HG03520 (cell line): ENCODE results near the gene SPDYC.

Source experiments
- ATAC-seq: cut with Tn5 transposase; IDR thresholded peaks from one replicate; pipeline ENCODE4 v1.9.1; 2021; ENCODE audit warnings: mild to moderate bottlenecking, moderate library complexity; ENCODE audit not compliant: unreplicated experiment

The SPDYC gene

DNA sequence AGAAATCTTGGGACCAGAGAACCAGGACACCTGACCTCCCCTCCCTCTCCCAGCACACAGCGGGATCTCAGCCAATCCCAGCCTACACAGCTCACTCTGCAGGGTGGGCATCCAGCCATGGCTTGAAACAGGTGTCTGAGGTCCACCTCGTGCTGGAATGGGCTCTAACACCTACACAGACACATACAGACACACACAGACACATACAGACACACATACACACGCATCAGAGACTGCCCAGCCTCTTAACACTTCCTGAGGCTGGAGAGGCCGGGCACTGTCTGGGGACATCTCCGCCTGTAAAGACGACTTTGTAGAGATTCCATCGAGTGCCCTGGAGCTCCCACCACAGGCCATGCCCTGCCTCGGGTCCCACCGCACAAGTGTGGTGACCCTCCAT, 48.4 kb downstream of the SPDYC start:
- ATAC-seq: no peak

DNA sequence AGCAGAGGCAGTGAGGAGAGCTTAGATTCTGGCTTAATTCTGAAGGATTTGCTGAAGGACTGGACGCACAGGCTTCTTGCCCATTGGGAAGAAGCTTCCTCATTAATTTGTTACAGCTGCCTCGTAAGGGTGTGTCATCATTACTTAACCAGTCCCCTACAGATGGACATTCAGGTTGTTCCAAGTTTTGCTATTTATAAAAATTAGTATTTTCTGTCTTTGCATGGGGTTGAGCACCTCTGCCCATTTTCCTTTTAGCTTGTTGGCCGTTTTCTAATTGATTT, 49.8 kb downstream of the SPDYC start:
- no peak for ATAC-seq

DNA sequence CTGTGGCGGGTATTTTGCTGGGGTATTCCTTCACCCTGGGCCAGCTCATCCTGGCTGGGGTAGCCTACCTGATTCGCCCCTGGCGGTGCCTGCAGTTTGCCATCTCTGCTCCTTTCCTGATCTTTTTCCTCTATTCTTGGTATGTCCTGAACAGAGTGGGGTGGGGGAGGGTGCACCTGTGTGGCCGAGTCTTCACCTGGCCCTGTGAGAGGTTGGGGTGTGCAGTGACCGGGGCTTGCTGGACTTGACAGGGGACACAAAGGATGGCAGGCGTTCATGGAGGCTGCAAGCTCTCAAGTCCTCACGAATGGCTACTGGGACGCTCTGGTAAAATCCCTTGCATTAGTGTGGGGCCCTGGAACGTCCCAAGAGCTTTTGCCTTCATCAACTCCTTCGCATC, 51.0 kb downstream of the SPDYC start:
- no peak for ATAC-seq
